Activated T-helper 2 cell treated with anti-CD3 and anti-CD28 coated beads, Interferon-gamma antibody, Interleukin-2, Interleukin-4, amounts not matched to agents 10 μg/mL and 5 μg/mL and 100 μg/mL, durations not matched to agents 14 hours and 24 hours and 36 hours (primary cell): Measurements from ENCODE around the gene MUC5B. TPM values are rescaled to one million over a fixed set of nuclear protein-coding genes. Genes with fewer than 3 reads are reported as not detected.
"Not testable (repeated sequence)": the region's sequence is repeated elsewhere in the genome, so short reads cannot be mapped to it uniquely, and the experiment has no call there.

ENCODE experiments used
- DNase-seq: peaks from one replicate; pipeline ENCODE4 v3.0.0; 2021; ENCODE audit warnings: low spot score
- H3K27ac Mint-ChIP-seq: one replicate; pipeline ENCODE4 v1.8.0; 2021; ENCODE audit warnings: mixed read lengths
- H3K27me3 Mint-ChIP-seq: one replicate; pipeline ENCODE4 v1.8.0; 2021; ENCODE audit warnings: low read depth, mixed read lengths
- H3K36me3 Mint-ChIP-seq: one replicate; pipeline ENCODE4 v1.8.0; 2021; ENCODE audit warnings: low read depth, mixed read lengths
- H3K4me1 Mint-ChIP-seq: one replicate; pipeline ENCODE4 v1.8.0; 2021; ENCODE audit warnings: low read depth, mixed read lengths
- H3K4me3 Mint-ChIP-seq: one replicate; pipeline ENCODE4 v1.8.0; 2021; ENCODE audit warnings: low read depth, mild to moderate bottlenecking, moderate library complexity, mixed read lengths
- H3K9me3 Mint-ChIP-seq: one replicate; pipeline ENCODE4 v1.8.0; 2021; ENCODE audit warnings: mixed read lengths
- intact Hi-C: fragments of 100-400 bp; cut with micrococcal nuclease; formaldehyde crosslinking; loops from one replicate; pipeline ENCODE4 v1.15.1; 2023
- total RNA-seq: library from RNA; stranded (reverse); gene quantifications from 2 replicates; pipeline ENCODE4 v1.2.3, GENCODE V29; 2022

The MUC5B gene
- total RNA-seq, 1 donor from 2014 or later: not detected

DNA sequence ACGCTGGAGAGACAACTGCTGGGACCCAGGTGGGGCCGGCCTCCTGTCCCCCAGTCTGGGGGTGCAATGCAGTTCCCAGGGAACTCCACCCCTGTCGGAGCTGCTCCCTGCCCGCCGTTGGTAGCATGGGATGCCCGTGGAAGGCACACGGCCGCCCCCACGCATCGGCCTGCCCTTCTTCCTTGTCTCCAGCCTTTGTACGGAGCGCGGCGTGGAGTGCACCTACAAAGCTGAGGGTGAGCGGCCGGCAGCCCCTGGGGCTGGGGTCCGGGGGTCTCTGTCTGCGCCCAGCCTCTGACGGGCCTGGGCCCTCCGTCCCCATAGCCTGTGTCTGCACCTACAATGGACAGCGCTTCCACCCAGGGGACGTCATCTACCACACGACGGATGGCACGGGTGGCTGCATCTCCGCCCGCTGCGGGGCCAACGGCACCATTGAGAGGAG is 41.9 kb upstream of the MUC5B start:
- no peak for DNase-seq
- Mint-ChIP-seq H3K36me3 (no peaks in the 10 kb centered on the region), H3K27ac (no peak overlapping the region), H3K4me3 (no peak overlapping the region), H3K4me1 (no peaks in the 10 kb centered on the region), H3K9me3 (peaks cover 1% of the 10 kb centered on the region), H3K27me3 (no peaks in the 10 kb centered on the region)
- intact Hi-C loops: no loop called here

GRCh38 chr11:1181420-1181819 is 41.4 kb upstream of the MUC5B start:
- Mint-ChIP-seq H3K4me1 (no peaks in the 10 kb centered on the region), H3K27ac (no peak overlapping the region), H3K27me3 (no peaks in the 10 kb centered on the region), H3K36me3 (no peaks in the 10 kb centered on the region), H3K9me3 (no peaks in the 10 kb centered on the region), H3K4me3 (no peak overlapping the region)
- intact Hi-C loops: no loop called here
- DNase-seq: no peak

- Mint-ChIP-seq H3K27me3 (no peaks in the 10 kb centered on the region), H3K4me3 (no peak overlapping the region), H3K27ac (no peak overlapping the region), H3K4me1 (no peaks in the 10 kb centered on the region), H3K36me3 (no peaks in the 10 kb centered on the region), H3K9me3 (no peaks in the 10 kb centered on the region)
- no peak for DNase-seq
- intact Hi-C loops: no loop called here
Measured at GRCh38 chr11:1181853-1182535, 40.9 kb upstream of the MUC5B start.

- H3K36me3 Mint-ChIP-seq, DNase-seq, H3K27ac Mint-ChIP-seq, intact Hi-C loops, H3K27me3 Mint-ChIP-seq, H3K4me3 Mint-ChIP-seq, H3K4me1 Mint-ChIP-seq, H3K9me3 Mint-ChIP-seq: not testable (repeated sequence)
Measured at GRCh38 chr11:1184139-1184538, 38.7 kb upstream of the MUC5B start.

GRCh38 chr11:1188451-1189130 is 34.3 kb upstream of the MUC5B start:
- H3K27ac Mint-ChIP-seq, H3K9me3 Mint-ChIP-seq, H3K4me1 Mint-ChIP-seq, H3K36me3 Mint-ChIP-seq, intact Hi-C loops, H3K4me3 Mint-ChIP-seq, DNase-seq, H3K27me3 Mint-ChIP-seq: not testable (repeated sequence)

GRCh38 chr11:1189816-1190215 is 33.0 kb upstream of the MUC5B start:
- intact Hi-C loops, H3K4me1 Mint-ChIP-seq, H3K27ac Mint-ChIP-seq, H3K4me3 Mint-ChIP-seq, H3K27me3 Mint-ChIP-seq, DNase-seq, H3K36me3 Mint-ChIP-seq, H3K9me3 Mint-ChIP-seq: not testable (repeated sequence)

GRCh38 chr11:1191786-1192470 is 30.9 kb upstream of the MUC5B start:
- H3K27me3 Mint-ChIP-seq, H3K27ac Mint-ChIP-seq, H3K36me3 Mint-ChIP-seq, intact Hi-C loops, DNase-seq, H3K4me3 Mint-ChIP-seq, H3K4me1 Mint-ChIP-seq, H3K9me3 Mint-ChIP-seq: not testable (repeated sequence)

- no peaks in the 10 kb centered on the region for H3K27me3 Mint-ChIP-seq
- no peak for DNase-seq
- H3K4me1 Mint-ChIP-seq: no peaks in the 10 kb centered on the region
- intact Hi-C loops: no loop called here
- H3K36me3 Mint-ChIP-seq: no peaks in the 10 kb centered on the region
- H3K9me3 Mint-ChIP-seq: no peaks in the 10 kb centered on the region
- no peak overlapping the region for H3K27ac Mint-ChIP-seq
- H3K4me3 Mint-ChIP-seq: no peak overlapping the region
Measured at GRCh38 chr11:1192741-1193325, 30.0 kb upstream of the MUC5B start.

DNA sequence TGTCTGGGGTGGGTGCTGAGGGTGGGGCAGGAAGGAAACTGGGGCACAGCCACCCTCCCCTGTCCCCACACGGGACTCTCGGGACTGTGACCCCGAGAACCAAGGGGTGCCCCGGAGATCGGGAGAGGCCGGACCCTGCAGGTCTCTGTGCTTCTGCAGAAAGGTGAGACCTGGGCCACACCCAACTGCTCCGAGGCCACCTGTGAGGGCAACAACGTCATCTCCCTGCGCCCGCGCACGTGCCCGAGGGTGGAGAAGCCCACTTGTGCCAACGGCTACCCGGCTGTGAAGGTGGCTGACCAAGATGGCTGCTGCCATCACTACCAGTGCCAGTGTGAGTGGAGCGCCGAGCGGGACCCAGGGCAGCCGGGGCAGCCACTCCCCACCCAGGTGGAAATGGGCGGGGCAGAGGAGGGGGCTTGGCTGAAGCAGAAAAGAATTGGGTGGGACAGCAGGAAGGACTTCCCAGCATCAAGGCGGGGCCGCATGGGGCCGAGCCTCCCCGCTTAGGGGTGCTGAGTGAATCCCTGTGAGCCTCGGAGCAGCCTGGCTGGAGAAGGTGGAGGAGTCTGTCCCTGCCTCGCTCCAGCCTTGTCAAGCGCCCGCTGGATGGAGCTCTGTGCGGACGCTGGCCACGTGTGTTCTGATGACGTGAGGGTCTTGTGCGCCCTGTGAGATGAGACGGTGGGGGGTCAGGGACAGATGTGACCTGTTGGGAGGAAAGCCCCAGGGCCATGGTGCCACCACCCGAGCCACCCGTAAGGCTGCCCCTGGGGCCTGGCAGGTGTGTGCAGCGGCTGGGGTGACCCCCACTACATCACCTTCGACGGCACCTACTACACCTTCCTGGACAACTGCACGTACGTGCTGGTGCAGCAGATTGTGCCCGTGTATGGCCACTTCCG is 29.3 kb upstream of the MUC5B start:
- H3K9me3 Mint-ChIP-seq: no peaks in the 10 kb centered on the region
- H3K27ac Mint-ChIP-seq: no peak overlapping the region
- peak; percentile 6 for DNase-seq
- intact Hi-C loops: no loop called here
- no peaks in the 10 kb centered on the region for H3K27me3 Mint-ChIP-seq
- H3K36me3 Mint-ChIP-seq: no peaks in the 10 kb centered on the region
- no peaks in the 10 kb centered on the region for H3K4me1 Mint-ChIP-seq
- H3K4me3 Mint-ChIP-seq: no peak overlapping the region

GRCh38 chr11:1194231-1194976 is 28.5 kb upstream of the MUC5B start:
- intact Hi-C loops: no loop called here

DNA sequence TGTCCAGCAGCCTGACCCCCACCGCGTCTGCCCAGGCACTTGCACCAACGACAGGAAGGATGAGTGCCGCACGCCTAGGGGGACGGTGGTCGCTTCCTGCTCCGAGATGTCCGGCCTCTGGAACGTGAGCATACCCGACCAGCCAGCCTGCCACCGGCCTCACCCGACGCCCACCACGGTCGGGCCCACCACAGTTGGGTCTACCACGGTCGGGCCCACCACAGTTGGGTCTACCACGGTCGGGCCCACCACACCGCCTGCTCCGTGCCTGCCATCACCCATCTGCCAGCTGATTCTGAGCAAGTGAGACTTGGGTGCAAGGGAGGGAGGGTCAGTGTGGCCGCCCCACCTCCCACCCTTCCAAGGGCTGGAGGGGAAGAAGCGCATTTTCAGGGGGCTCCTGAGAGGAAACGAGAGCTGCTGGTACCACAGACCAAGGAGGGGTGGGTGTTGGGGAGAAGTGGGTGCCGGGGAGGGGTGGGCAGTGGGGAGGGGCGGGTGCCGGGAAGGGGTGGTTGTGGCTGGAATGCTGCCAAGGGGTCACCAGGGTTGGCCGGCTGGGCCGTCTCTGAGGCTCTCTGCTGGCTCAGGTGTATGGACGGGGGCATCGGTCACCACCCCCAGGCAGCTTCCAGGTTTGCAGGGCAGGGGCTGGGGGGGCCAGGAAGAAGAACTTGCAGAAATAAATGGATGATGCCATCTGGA is 27.7 kb upstream of the MUC5B start:
- Mint-ChIP-seq H3K9me3 (no peaks in the 10 kb centered on the region), H3K27ac (no peak overlapping the region), H3K27me3 (no peaks in the 10 kb centered on the region), H3K36me3 (no peaks in the 10 kb centered on the region), H3K4me1 (no peaks in the 10 kb centered on the region), H3K4me3 (no peak overlapping the region)
- DNase-seq: no peak
- intact Hi-C loops: no loop called here

More at GRCh38 chr11:1194231-1194976, 28.5 kb upstream of the MUC5B start:
- Mint-ChIP-seq H3K4me1 (no peaks in the 10 kb centered on the region), H3K9me3 (no peaks in the 10 kb centered on the region), H3K27me3 (no peaks in the 10 kb centered on the region), H3K27ac (no peak overlapping the region), H3K4me3 (no peak overlapping the region), H3K36me3 (no peaks in the 10 kb centered on the region)
- DNase-seq: peak; percentile 7
